Activated CD4-positive, alpha-beta T cell treated with anti-CD3 and anti-CD28 coated beads for 36 hours (primary cell): Measurements from ENCODE around the gene KRTAP3-3. TPM values are rescaled to one million over a fixed set of nuclear protein-coding genes. Genes with fewer than 3 reads are reported as not detected.
"Not testable (repeated sequence)": the region's sequence is repeated elsewhere in the genome, so short reads cannot be mapped to it uniquely, and the experiment has no call there.

Experiments used
- ATAC-seq: fragments of 200-7000 bp; cut with Tn5 transposase; one replicate; pipeline ENCODE4 v1.10.0; 2021; ENCODE audit warnings: mild to moderate bottlenecking, moderate library complexity
- CTCF ChIA-PET: fragments of 350-600 bp; sonication (Branson Sonifier 250); formaldehyde crosslinking; loops from one replicate; lab custom pipeline; 2021; ENCODE audit warnings: antibody characterized with exemption; lab: Charles Lee
- POLR2A ChIA-PET: fragments of 350-600 bp; sonication (Branson Sonifier 250); formaldehyde crosslinking; loops from one replicate; lab custom pipeline; 2021; ENCODE audit warnings: antibody characterized with exemption, inconsistent platforms; lab: Charles Lee
- DNase-seq: peaks from one replicate; pipeline ENCODE4 v3.0.0-alpha.2; 2020
- H3K27ac Mint-ChIP-seq: one replicate; pipeline ENCODE4 v1.8.0; 2021; ENCODE audit warnings: mixed read lengths
- H3K27me3 Mint-ChIP-seq: one replicate; pipeline ENCODE4 v1.8.0; 2021; ENCODE audit warnings: mixed read lengths
- H3K36me3 Mint-ChIP-seq: one replicate; pipeline ENCODE4 v1.8.0; 2021; ENCODE audit warnings: low read depth, mixed read lengths
- H3K4me1 Mint-ChIP-seq: one replicate; pipeline ENCODE4 v1.8.0; 2021; ENCODE audit warnings: mixed read lengths
- H3K4me3 Mint-ChIP-seq: one replicate; pipeline ENCODE4 v1.8.0; 2021; ENCODE audit warnings: mild to moderate bottlenecking, moderate library complexity, mixed read lengths
- H3K9me3 Mint-ChIP-seq: one replicate; pipeline ENCODE4 v1.8.0; 2021; ENCODE audit warnings: low read depth, mixed read lengths
- intact Hi-C, 2 experiments: fragments of 100-400 bp; cut with DNase I in 1 of 2; cut with micrococcal nuclease in 1 of 2; formaldehyde crosslinking; loops; one replicate each; pipeline versions ENCODE4 v1.14.2 to v1.15.1; 2022 to 2024; cut with DNase I, micrococcal nuclease
- total RNA-seq, 2 experiments: library from RNA; stranded (reverse); gene quantifications; one replicate each; pipeline ENCODE4 v1.2.3, GENCODE V29; 2021

KRTAP3-3 gene
- total RNA-seq, 2 experiments from 2014 or later = not detected

DNA sequence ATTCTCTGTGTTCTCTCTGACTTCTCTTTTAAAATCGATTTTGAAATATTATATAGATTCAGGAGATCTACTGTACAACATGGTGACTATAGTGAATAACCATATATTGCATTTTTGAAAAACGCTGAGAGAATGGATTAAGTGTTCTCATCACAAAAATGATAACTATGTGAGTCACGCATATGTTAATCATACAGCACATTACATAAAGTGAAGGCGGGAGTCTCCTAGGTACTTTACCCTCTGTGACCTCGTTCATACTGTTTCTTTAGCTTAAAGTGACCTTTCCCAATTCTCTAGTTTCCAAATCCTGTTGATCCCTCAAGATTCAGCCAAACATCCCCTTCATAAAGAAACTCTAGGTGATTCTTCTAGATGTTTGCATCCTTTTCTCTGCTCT lies 8.8 kb upstream of the KRTAP3-3 start:
- intact Hi-C loops = no loop called here
- Mint-ChIP-seq H3K9me3 (no peaks in the 10 kb centered on the region), H3K4me3 (no peak overlapping the region), H3K27ac (no peak overlapping the region), H3K27me3 (peaks cover 3% of the 10 kb centered on the region), H3K4me1 (no peaks in the 10 kb centered on the region), H3K36me3 (no peaks in the 10 kb centered on the region)
- ChIA-PET POLR2A (no interaction called here), CTCF (no interaction called here)
- DNase-seq (no peak), ATAC-seq (no peak)

DNA sequence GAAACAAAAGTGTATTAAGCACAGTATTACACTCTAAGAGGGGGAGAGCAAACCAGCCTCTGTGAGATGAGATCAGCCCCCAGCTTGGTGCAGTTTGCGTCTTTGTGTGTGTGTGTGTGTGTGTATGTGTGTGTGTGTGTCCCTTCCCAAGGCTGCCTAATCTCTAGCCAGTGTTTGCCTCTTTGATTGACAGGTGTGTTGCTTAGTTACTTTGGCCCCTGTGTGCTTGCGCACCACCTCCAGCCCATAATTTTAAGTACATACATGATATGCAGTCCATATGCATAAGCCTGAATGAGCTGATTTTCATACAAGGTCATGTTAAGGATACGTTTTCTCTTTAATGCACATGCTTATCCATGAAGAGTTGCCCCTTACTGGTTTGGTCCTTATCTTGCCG lies 7.8 kb upstream of the KRTAP3-3 start:
- no peak overlapping the region for H3K4me3 Mint-ChIP-seq
- H3K27me3 Mint-ChIP-seq = peaks cover 6% of the 10 kb centered on the region
- no peak for ATAC-seq
- no peak overlapping the region for H3K27ac Mint-ChIP-seq
- DNase-seq = no peak
- no peaks in the 10 kb centered on the region for H3K9me3 Mint-ChIP-seq
- intact Hi-C loops = no loop called here
- no peaks in the 10 kb centered on the region for H3K36me3 Mint-ChIP-seq
- H3K4me1 Mint-ChIP-seq = no peaks in the 10 kb centered on the region
- ChIA-PET POLR2A (no interaction called here), CTCF (no interaction called here)

GRCh38 chr17:40999563-40999962 lies 5.6 kb upstream of the KRTAP3-3 start, which contains the start of gene KRTAP3-2:
Gene KRTAP3-2 (minus strand): TSS chr17:40999906. CDS start chr17:40999853, 53 bp downstream.
- H3K9me3 Mint-ChIP-seq, ATAC-seq, H3K4me3 Mint-ChIP-seq, H3K36me3 Mint-ChIP-seq, DNase-seq, CTCF ChIA-PET, H3K4me1 Mint-ChIP-seq, POLR2A ChIA-PET, H3K27ac Mint-ChIP-seq, intact Hi-C loops: not testable (repeated sequence)
- peaks cover 13% of the 10 kb centered on the region for H3K27me3 Mint-ChIP-seq

DNA sequence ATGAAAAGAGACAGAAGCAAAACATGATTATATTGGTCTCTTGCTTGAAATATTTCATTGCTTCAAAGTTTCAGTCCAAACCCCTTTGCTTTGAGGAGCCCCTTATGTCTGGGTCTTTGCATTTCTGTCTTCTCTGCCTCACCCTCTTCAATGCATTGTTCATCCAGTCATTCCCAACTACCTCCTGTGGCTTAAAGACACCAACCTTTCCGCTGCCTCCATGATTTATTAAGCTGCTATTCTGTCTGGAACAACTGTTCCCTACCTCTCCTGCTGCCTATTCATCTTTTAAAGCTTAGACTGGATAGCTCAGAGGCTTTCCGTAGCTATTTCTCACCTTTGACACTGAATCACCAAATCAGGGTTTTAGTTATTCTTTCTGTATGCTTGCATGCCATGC lies 3.4 kb upstream of the KRTAP3-3 start:
- CTCF ChIA-PET = interaction anchor here (1.0 kb wide), 1 partner anchor 31 kb away, joined by 3 read pairs; no protein-coding TSS in a partner anchor
- H3K4me1 Mint-ChIP-seq = no peaks in the 10 kb centered on the region
- no peak overlapping the region for H3K4me3 Mint-ChIP-seq
- H3K9me3 Mint-ChIP-seq = no peaks in the 10 kb centered on the region
- H3K36me3 Mint-ChIP-seq = no peaks in the 10 kb centered on the region
- H3K27ac Mint-ChIP-seq = no peak overlapping the region
- POLR2A ChIA-PET = no interaction called here
- intact Hi-C loops = no loop called here
- peaks cover 26% of the 10 kb centered on the region for H3K27me3 Mint-ChIP-seq
- ATAC-seq (no peak), DNase-seq (no peak)

DNA sequence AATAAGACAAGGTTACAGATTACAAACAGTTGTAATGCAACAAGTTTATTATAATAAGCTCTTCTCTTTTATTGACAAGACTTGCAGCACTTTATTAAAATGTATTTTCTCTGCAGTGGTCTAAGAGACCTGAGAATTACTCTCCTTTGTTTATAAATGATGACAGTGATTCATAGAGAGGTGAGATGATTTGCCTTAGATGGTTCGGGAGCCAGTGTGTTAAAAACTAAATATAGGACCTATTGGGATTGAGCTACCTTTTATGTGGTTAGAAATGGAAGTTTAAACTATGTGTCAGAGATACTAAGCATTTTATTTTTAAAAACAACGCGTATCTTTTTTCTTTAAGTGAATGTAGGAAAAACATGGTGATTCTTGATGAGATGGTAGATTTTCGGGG lies 2.9 kb upstream of the KRTAP3-3 start:
- Mint-ChIP-seq H3K27ac (no peak overlapping the region), H3K36me3 (no peaks in the 10 kb centered on the region), H3K4me3 (no peak overlapping the region), H3K27me3 (peaks cover 27% of the 10 kb centered on the region), H3K4me1 (no peaks in the 10 kb centered on the region), H3K9me3 (no peaks in the 10 kb centered on the region)
- ChIA-PET POLR2A (no interaction called here), CTCF (interaction anchor here (0.7 to 1.0 kb wide), 2 partner anchors 31 to 651 kb away, joined by 3 read pairs; no protein-coding TSS in a partner anchor)
- DNase-seq (no peak), ATAC-seq (no peak)
- intact Hi-C loops = no loop called here

DNA sequence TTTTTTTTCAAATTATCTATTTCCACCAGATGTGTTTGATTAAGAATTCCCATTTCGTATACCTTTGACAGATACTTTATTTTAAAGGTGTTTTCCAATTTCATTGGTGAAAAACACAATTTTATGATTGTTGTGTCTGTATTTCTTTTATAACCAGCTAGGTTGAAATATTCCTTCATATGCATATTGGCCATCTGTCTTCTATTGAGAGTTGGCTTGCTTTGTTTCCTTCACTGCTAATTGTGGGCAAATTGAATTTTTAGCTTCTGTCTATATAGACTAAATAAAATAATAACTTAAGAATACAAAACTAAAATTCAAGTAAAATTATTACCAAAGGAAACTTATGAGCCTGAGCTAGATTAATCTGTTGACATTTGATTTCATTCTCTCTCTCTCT lies 1.2 kb upstream of the KRTAP3-3 start:
- H3K4me3 Mint-ChIP-seq = no peak overlapping the region
- ATAC-seq (no peak), DNase-seq (no peak)
- CTCF ChIA-PET = interaction anchor here (0.8 kb wide), 1 partner anchor 32 kb away, joined by 3 read pairs; no protein-coding TSS in a partner anchor
- H3K9me3 Mint-ChIP-seq = no peaks in the 10 kb centered on the region
- H3K27ac Mint-ChIP-seq = no peak overlapping the region
- H3K4me1 Mint-ChIP-seq = no peaks in the 10 kb centered on the region
- intact Hi-C loops = no loop called here
- POLR2A ChIA-PET = no interaction called here
- no peaks in the 10 kb centered on the region for H3K36me3 Mint-ChIP-seq
- peaks cover 31% of the 10 kb centered on the region for H3K27me3 Mint-ChIP-seq

- Mint-ChIP-seq H3K9me3 (no peaks in the 10 kb centered on the region), H3K27me3 (peaks cover 29% of the 10 kb centered on the region), H3K4me1 (no peaks in the 10 kb centered on the region), H3K27ac (no peak overlapping the region), H3K4me3 (no peak overlapping the region), H3K36me3 (no peaks in the 10 kb centered on the region)
- ChIA-PET CTCF (no interaction called here), POLR2A (no interaction called here)
- intact Hi-C loops = no loop called here
- ATAC-seq = no peak
- DNase-seq = no peak
Observed at GRCh38 chr17:40993084-40993483, 880 bp downstream of the KRTAP3-3 start.

DNA sequence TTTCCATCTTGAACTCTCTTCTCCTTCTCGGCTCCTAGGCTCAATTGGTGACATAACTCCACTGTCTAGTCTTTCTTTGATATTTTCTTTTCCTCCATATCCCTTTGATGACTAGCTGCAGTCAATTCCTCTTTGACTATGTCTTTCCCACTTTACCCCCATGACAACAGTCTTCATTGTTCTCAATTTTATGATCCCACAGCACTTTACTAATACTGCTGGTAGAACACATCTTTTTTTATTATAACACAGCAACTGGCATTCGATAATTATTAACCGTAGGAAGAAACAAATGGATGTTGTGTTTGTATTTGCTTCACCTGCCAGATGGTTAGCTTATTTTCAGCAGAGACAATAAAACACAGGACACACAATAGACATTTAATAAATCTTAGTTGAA lies 1.3 kb downstream of the KRTAP3-3 start:
- Mint-ChIP-seq H3K9me3 (no peaks in the 10 kb centered on the region), H3K4me3 (no peak overlapping the region), H3K36me3 (no peaks in the 10 kb centered on the region), H3K27me3 (peaks cover 29% of the 10 kb centered on the region), H3K27ac (no peak overlapping the region), H3K4me1 (no peaks in the 10 kb centered on the region)
- ChIA-PET CTCF (no interaction called here), POLR2A (no interaction called here)
- no peak for ATAC-seq
- intact Hi-C loops = no loop called here
- no peak for DNase-seq

DNA sequence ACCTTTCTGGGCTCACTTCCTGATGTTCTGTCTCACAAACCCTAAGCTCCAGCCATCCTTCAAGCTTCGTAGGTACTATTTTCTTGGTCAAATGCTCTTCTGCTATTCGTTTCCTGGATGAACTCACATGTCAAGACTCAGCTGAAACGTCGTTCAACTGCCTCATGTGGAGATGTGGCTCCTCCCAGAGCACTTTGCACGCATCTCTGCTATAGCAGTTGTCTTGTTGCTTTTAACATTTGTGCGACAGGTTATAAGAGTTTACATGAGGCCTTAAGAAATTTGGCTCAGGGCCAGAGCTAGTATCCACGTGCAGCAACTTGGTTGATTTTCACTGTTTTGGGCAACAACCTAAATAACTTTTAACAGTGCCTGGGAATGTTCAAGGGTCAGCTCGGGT lies 7.0 kb downstream of the KRTAP3-3 start:
- Mint-ChIP-seq H3K27me3 (peaks cover 12% of the 10 kb centered on the region), H3K9me3 (no peaks in the 10 kb centered on the region), H3K27ac (no peak overlapping the region), H3K36me3 (no peaks in the 10 kb centered on the region), H3K4me1 (no peaks in the 10 kb centered on the region), H3K4me3 (no peak overlapping the region)
- DNase-seq = no peak
- ChIA-PET POLR2A (no interaction called here), CTCF (no interaction called here)
- ATAC-seq = no peak
- intact Hi-C loops = no loop called here

GRCh38 chr17:40984226-40984625 lies 9.7 kb downstream of the KRTAP3-3 start, which contains the start of gene KRT40:
Gene KRT40 (minus strand): TSS chr17:40984326. CDS start chr17:40984273, 53 bp downstream.
- intact Hi-C loops = no loop called here
- no peak within 1 kb of the TSS for H3K27ac Mint-ChIP-seq
- H3K4me1 Mint-ChIP-seq = no peaks in the 10 kb centered on the region
- ChIA-PET POLR2A (no interaction called here), CTCF (interaction anchor here (0.6 kb wide), 1 partner anchor 564 kb away, joined by 3 read pairs; no protein-coding TSS in a partner anchor)
- no peak within 1 kb of the TSS for H3K4me3 Mint-ChIP-seq
- DNase-seq (no peak), ATAC-seq (no peak)
- peaks cover 9% of the 10 kb centered on the region for H3K27me3 Mint-ChIP-seq
- H3K36me3 Mint-ChIP-seq = no peaks in the 10 kb centered on the region
- no peaks in the 10 kb centered on the region for H3K9me3 Mint-ChIP-seq

DNA sequence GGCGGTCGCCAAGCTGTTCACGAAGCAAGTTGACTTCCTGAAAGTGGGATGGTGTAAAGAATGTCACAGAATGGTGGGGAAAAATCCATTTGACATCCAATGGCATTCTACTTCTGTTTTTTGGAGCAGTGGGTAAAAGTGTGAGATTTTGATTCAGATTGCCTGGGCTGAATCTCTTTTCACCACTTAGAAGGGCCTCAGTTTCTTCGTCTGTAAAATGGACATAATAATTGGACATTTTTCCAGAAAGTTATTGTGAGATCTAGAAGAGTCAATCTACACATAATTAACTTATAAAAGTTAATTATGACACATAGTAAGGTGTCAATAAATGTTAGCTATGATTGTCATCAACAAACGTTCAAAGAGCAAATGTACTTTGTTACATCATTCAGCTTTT lies 12.8 kb downstream of the KRTAP3-3 start:
- intact Hi-C loops = no loop called here
- CTCF ChIA-PET = interaction anchor here (0.7 to 1.0 kb wide), 3 partner anchors 10 to 452 kb away, joined by 3 read pairs; no protein-coding TSS in a partner anchor
- H3K9me3 Mint-ChIP-seq = no peaks in the 10 kb centered on the region

DNA sequence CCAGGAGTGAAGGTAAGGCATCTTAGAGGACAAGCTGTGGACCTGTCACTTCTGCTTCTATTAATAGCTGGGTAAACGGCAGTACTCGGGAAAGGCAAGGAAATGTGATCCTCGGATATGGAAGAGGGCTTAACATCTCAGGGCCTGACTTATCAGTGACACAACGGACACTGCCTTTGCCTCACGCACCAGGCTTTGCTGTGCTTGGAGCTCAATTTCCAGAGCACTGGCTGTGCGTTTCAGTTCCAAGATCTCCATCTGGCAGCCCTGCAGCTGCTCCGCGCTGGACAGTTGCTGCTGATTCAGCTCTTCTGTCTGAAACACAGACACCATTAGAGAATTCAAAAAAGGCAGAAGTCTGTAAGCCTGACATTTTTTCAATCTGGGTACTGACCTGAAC lies 13.4 kb downstream of the KRTAP3-3 start:
- H3K4me3 Mint-ChIP-seq = no peak overlapping the region
- POLR2A ChIA-PET = no interaction called here

More for the DNA sequence above, 12.8 kb downstream of the KRTAP3-3 start:
- POLR2A ChIA-PET = no interaction called here
- Mint-ChIP-seq H3K4me1 (no peaks in the 10 kb centered on the region), H3K27me3 (peaks cover 11% of the 10 kb centered on the region), H3K27ac (no peak overlapping the region), H3K4me3 (no peak overlapping the region), H3K36me3 (no peaks in the 10 kb centered on the region)
- ATAC-seq = no peak
- no peak for DNase-seq

More for the DNA sequence above, 13.4 kb downstream of the KRTAP3-3 start:
- intact Hi-C loops = no loop called here
- H3K27ac Mint-ChIP-seq = no peak overlapping the region
- no peaks in the 10 kb centered on the region for H3K36me3 Mint-ChIP-seq
- CTCF ChIA-PET = interaction anchor here (0.6 to 1.0 kb wide), 2 partner anchors 16 to 175 kb away, joined by 3 read pairs; no protein-coding TSS in a partner anchor
- peaks cover 11% of the 10 kb centered on the region for H3K27me3 Mint-ChIP-seq
- no peaks in the 10 kb centered on the region for H3K4me1 Mint-ChIP-seq
- ATAC-seq = no peak
- no peaks in the 10 kb centered on the region for H3K9me3 Mint-ChIP-seq
- DNase-seq = no peak
